LNCaP clone FGC (cell line): ENCODE results near the gene TRIB2.

Source experiments
- DNase-seq: peaks from one replicate; pipeline ENCODE4 v3.0.0-alpha.2; 2011; ENCODE audit warnings: low read depth
- H3K4me3 ChIP-seq: 2 replicates; pipeline ENCODE4 v1.5.1; 2011; ENCODE audit warnings: mild to moderate bottlenecking, low read depth, low read length, control low read depth
- CTCF ChIP-seq: IDR thresholded peaks from 2 replicates; pipeline ENCODE4 v1.5.1; 2012; ENCODE audit warnings: mild to moderate bottlenecking; ENCODE audit not compliant: control insufficient read depth, insufficient read depth; ENCODE audit errors: extremely low read depth

TRIB2 gene

DNA sequence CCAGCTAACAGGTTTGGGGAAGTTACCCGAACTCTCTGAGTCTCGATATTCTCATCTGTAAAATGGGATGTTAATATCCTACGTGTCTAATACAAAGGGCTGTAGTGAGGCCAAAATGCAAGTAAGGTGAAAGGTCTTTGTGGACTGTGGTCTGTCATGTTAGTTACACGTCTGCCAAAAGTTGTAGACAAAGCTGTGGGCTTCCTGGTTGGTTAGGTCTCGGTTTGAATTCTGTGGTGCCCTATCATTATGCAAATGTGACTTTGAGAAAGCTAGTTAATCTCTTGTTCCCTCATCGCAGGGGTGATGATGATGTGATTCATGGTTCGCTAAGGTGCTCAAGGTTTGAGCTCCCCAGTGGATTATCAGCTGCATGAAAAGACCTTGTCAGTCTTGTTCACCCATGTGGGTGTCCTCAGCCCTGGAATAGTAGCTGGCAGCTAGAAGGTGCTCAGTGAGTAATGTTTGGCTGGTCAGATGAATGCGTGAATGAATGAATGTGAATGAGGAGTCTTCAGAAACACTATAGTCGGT is 23.1 kb downstream of the TRIB2 start:
- TF ChIP-seq CTCF, result no peak
- H3K4me3 ChIP-seq, result no peak overlapping the region
- no peak for DNase-seq

DNA sequence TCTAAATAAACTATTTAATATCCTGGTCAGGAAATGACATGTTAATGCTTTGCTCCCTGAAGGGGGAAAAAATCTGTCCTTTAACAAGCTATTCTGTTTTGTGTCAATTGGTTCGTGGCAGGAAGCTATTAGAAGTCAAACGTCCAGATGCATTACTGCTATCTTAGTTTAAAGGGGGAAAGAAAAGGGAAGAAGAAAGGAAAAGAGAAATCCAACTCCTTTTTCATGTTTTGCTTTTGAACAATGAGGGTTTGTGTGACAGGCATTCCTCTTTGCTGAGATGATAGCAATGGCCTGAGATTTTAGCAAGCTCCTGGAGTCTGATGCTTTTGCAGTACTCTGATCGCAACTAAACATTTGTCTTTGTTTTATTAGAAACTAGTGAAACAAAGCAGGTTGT is 24.6 kb downstream of the TRIB2 start:
- no peak overlapping the region for H3K4me3 ChIP-seq
- TF ChIP-seq CTCF, result no peak
- DNase-seq, result no peak

DNA sequence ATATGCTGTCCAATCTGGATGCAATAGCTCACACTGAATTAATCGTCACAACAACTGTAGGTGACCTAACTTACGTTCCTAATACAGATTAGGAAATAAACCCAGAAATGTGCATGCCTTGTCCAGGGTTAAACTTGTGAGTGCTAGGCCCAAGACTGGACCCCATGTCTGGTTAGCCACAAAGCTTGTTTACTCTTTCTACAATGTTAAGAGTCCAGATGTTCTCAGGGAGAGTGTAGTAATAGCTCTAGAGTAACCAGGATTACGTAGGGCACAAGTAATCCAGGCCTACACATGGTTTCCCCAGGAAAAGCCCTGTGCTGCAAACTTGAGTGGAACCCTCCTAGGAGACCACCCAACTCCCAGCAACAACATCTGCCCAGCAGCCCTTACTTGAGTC is 26.2 kb downstream of the TRIB2 start:
- no peak for DNase-seq
- no peak for TF ChIP-seq CTCF
- no peak overlapping the region for H3K4me3 ChIP-seq

GRCh38 chr2:12750166-12750905 is 33.6 kb downstream of the TRIB2 start:
- no peak for TF ChIP-seq CTCF
- H3K4me3 ChIP-seq, result no peak overlapping the region
- no peak for DNase-seq

DNA sequence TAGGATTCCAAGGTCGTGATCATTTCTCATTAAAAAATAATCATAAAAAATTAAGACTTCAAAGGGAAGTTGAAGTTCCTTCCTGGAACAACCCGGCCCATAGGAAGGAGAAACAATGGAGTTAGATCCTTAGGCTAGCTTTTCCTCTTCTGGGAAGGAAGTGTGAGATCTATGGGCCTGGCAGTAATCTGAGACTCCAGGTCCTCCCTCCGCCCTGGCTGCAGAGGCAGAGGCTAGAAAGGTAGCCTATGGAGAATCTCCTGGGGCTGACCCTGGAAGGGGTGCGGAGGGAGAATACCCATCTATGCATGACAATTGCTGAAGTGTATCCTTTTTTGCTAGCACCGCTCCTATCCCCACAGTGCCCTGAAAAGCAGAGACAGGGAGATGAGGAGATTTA is 37.9 kb downstream of the TRIB2 start:
- TF ChIP-seq CTCF, result no peak
- no peak for DNase-seq
- H3K4me3 ChIP-seq, result no peak overlapping the region

DNA sequence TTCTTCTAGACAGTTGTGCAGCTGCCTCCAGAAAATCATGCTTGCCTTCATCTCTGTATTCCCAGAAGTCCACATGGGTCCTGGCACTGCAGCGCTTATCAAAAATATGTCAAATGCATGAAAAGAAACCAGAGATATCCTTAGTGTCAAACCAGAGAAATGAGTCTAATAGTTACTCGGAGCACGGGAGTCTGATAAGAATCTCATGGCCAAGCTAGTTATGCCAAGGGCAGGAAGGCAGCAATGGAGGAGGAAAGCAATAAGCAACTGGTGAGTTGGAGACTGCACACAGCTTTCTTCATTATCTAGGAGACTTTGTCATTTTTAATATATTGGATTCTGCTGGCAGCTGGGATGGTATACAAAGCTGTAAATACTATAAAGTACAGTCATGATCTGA is 38.6 kb downstream of the TRIB2 start:
- no peak overlapping the region for H3K4me3 ChIP-seq
- no peak for TF ChIP-seq CTCF
- DNase-seq, result no peak

- DNase-seq, result no peak
- no peak overlapping the region for H3K4me3 ChIP-seq
- TF ChIP-seq CTCF, result no peak
These were observed 42.5 kb downstream of the TRIB2 start for GRCh38 chr2:12759248-12759647.
